HG02870 (cell line): Measurements from ENCODE around the gene TCP1.
"Not testable (repeated sequence)": the region's sequence is repeated elsewhere in the genome, so short reads cannot be mapped to it uniquely, and the experiment has no call there.

Source experiments
- ATAC-seq: cut with Tn5 transposase; IDR thresholded peaks from one replicate; pipeline ENCODE4 v1.9.1; 2021; ENCODE audit warnings: mild to moderate bottlenecking, moderate library complexity; ENCODE audit not compliant: unreplicated experiment

The TCP1 gene

DNA sequence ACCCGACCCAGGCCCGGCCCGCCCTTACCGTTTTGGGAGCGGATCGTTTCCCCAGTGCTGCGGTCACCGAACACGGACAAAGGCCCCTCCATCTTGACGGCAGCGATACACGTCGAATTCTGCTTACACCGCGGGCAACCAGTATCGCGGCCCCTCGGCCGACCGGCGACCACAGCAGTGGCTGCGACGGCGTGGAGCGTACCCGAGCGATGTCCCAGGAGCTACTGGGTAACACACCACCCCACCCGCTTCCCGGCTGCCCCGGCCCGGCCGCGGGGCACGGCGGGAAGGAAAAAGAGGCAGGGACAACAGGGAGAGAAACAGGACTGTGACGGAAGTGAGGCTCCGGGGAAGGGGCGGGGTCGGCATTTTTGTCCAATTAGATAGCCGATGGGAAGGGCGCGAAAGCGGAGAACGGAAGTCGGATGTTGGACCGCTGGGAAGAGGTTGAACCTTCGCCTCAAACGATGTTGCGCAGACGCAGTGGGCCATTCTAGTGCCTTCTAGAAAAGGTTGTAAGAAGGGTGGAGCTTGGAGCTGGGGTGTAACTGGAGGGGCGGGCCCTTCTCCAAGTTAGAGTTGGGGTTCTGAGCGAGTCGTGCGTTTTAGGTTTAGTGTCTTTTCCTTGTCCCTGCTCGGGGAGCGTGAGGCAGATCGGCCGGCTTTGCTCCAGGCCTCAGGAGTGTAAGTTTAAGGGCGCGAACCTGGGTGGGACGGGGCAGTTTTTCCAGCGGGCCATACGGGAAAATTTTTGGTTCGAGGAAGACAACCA, at the start of gene TCP1:
TCP1 (minus strand) TSS at position 226 of the 772 bp plus-strand sequence; CDS start at position 92, 134 bp downstream.
- ATAC-seq, result peak; percentile 65

DNA sequence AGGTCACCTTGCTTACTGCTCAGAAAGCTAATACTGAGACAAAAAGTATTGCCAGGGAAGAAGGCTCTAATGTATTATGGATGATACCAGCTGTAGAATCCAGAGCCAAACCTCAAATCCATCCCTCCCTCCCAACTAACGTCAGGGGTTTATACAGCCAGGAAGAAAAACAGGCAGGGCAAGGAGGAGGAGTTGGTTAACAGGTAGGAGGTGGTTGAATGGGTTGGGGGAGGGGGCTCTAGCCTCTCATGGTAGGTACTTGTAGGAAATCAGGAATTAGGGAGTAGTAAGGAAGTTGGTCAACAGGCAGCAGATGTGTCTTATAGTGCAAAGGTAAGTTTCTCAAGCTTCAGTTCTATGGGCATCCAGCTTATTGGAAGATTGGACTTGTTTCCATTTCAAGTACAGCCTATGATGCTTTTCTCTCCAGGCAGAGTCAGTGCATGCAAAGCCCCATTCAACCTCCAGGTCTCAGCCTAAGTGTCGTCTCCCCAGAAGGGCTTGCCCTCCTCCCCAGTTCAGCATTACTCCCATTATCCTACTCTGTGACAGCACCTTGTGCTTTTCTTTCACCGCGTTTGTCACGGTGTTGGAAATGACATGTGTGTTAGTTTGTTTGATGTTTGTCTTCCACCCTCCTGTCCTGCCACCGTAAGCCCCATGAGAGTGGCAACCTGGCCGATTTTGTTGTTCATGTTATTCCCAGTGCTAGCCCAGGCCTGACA, 48.8 kb upstream of the TCP1 start:
- no peak for ATAC-seq

DNA sequence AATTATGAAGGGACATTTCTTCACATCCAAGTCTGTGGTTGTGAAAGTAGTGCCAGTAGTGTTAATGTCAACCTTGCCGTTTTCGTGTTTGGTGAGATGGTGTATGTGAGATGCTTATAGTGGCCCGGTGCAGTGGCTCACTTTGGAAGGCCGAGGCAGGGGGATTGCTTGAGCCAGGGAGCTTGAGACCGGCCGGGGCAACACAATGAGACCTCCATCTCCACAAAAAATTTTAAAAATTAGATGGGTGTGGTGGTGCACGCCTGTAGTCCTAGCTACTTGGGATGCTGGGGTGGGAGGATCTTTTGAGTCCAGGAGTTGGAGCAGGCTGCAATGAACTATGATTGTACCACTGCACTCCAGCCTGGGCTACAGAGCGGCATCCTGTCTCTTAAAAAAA, 48.1 kb upstream of the TCP1 start:
- no peak for ATAC-seq

DNA sequence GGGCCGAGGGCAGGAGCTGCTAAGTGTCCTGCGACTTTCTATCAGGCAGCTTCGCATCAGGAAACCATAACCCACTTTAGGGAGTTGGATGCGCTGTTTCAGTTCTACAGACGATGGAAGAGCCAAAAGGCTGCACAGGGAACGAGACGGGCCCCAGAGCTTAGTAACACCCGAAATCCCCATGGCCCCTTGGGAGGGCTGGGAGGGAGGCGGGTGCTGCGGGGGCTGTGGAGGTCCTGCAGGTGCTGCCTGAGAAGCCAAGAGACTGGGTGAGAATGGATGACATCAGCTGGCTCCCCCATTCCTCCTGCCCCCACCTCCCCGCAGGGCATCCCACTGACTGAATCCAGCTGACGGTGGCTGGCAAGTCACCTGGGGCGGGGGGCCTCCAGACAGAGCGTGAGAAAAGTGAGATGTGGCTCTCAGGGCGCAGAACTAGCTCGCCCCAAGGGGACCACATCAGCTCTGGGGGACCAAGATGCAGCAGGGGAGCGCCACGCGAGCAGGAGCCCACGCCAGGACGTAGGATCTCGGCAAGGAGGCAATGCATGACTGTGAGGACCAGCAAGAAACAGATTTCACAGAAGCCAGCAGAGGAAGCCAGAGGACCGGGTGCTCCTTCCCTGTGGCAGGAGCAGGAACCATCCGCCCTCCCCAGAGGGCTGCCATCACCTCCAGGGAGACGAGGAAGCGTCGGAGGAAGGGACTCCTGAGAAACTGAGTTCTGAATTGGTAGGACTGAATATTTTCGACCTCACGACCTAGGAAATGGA, 47.5 kb upstream of the TCP1 start:
- ATAC-seq, result no peak

DNA sequence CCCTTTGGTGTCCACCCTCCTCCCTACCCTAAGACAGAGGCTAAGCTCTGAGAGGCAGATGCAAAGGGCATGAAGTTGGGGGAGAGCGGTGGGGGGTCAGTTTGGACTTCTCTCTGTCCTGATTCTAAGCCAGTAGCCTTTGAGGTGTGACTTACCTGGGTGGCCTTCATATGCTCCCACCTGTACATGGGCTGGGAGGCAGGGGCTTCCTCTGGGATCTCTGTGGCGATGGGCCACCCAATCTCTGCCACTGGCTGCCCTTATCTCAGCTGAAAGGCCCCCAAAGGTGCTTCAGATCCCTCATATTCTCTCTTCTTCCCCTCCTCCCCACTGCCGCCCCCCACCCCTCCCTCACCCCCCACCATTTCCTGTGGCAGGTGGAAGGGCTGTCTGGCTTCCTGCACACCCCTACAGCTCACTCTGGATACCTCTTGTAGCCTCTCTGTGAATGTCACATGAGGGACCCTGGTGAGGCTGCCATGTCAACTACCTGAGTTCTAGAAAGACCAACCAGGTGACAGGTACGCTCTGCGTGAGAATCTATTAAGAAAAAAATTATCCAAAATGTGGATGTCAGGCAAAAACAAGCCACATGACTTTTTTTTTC, 44.7 kb upstream of the TCP1 start:
- ATAC-seq, result no peak

DNA sequence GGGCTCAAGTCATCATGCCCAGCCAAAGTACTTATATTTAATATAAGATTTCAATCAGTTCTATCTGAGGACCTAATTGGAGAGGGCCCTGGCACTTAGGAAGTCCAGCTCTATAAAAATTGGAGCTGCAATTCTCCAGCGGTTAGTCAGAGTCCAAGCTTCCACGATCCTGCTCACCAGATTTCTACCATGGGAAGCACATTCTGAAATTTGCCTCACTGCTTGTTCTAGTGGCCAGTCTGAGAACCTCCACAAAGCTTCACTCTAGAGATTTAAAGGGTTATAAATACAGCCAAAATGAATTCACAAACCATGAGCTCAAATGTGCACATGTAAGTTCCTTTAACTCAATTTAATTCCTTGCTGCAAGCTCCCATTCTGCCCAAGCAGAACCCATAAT, 44.2 kb upstream of the TCP1 start:
- no peak for ATAC-seq

DNA sequence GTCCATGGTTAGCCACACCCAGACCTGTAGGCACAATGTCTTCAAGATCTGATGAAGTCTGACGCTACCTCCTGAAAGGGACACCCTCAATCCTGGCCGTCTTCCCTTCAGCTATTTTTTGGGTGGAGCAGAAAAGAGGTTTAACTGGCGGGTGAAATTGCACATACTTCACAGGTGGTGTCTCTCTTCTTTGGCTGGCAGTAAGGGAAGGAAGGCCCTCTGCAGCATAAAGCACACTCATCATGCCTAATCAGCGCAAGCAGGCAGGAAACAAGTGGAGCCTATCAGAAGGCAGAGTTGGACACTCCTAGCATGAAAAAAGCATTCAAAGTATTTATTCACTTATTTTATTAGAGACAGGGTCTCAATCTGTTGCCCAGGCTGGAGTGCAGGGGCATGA, 43.5 kb upstream of the TCP1 start:
- ATAC-seq, result no peak

DNA sequence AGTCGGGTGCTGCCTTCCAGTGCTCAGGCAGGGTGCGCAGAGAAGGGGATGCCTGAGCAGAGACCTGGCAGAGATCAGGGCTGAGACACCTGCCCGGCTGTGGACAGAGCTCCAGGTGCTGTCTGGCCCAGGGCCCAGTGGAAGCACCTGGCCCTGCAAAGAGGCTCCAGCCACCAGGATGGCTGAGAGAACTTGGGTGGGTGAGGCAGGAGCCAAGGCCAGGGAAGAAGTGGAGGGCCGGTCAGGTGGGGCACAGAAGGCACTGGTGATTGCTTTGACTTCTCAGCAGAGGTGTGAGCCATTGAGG, 41.9 kb upstream of the TCP1 start:
- ATAC-seq, result no peak

DNA sequence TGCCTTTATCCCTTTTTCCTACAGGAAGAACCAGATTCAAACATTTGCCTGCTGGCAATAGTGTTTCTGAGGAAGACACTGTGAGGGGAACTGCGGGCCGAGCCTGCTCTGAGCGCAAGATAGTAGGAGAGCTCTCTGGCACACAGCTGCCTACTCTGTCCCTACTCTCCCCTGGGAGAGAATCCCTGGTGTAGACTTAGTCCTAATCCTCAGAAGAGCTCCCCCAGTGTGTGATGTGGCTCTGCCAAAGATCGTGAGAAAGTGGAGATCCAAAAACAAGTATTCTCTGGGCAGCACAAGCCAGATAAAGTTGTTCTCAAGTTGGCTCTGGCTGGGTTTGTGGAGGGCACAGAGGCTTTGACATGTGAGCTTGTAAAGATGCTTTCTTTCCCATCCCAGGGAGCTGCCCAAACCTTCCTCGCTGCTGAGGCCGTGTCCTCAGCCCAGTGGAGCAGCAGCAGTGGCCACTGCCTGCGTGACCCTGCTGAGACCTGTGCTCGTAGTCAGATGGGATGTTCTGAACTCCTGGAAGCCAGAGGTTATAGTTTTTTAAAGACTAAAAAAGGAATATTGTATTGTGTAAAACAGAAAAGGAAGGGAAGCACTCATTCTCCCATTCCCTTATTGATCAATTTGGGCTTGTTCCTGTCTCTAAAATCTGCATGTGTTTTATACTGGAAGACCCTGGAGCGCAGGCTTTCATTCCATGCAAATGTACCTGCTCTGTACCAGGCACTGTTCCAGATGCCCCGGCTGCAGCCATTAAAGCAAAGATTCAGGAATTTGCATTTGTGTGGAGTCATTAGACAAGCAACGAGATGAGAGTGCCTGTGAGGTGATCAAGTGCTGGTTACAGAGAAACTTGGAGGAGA, 41.3 kb upstream of the TCP1 start:
- ATAC-seq, result no peak

DNA sequence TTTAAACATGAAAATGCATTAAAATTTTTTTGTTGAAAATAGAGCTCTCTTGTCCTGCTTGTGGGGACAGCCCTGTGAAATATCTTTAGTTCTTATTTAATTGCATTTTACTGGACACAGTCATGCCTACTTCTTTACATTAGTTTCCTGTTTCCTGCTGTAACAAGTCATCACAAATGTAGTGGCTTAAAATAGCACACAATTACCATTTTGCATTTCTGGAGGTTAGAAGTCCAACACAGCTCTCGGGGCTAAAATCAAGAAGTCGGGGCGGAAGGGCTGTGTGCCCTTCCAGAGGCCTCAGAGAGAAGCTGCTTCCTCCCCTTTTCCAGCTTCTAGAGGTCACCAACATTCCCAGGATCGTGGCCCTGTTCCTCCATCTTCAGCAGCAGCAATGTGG, 40.1 kb upstream of the TCP1 start:
- no peak for ATAC-seq

DNA sequence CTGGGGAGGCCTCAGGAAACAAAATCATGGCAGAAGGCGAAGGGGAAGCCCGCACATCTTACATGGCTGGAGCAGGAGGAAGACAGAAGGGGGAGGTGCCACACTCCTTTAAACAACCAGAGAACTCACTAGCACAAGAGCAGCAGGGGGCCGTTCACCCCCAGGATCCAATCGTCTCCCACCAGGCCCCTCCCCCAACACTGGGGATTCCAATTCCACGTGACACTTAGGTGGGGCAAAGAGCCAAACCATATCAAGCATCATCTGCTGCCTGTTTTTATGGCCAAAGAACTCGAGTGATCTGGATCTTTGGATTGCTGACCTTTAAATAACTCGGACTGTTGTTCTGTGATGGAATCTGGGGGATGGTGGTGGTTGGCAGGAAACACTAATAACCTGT, 38.7 kb upstream of the TCP1 start:
- ATAC-seq, result no peak

DNA sequence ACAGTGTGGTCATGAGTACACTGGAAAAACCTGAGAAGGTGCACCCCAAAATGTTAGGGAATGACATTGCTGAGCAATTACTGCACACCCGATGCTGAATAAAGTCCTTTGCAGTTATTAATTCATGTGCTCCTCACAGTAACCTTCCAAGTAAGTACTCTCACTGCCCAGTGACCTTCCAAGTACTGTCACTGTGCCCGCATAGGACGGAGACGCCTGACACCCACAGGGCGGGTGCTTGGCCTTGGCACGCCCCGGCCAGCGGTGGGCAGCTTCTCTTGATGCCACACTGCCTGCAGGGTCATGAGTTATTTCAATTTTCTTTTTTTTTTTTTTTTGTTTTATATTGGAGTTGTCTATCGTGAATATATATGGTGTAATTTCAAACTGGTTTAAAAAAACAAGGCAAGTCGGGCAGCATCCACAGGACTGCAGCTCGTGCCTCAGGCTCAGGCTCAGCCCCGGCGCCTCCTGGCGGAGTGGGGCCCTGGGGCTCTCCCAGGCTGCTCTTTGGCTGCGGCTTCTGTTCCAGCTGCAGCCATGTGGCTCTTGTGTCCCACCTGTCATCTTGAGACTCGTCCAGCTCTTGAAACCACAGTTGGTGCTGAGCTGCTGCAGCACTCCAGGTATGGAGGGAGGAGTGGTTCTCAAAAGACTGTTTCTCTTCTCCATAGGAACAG, 37.7 kb upstream of the TCP1 start:
- no peak for ATAC-seq

DNA sequence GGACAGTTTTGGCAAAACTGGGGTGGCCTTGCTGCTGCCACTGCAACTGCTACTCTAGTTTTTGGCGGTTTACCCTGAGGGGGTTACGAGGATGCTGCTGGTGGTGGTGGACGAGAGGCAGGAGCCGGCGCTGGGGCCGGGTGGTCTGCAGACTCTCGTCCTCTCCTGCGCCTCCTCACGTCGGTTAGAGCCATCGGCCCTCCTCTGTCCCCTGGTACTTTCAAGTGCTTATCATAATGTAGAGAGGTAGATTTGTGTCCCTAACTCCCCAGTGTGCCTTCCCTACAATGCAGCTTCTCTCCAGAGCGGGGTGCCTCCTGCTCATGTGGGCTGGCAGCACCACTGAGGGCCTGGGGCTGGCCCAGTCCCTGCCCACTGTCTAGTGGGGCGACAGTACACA, 36.6 kb upstream of the TCP1 start:
- no peak for ATAC-seq

DNA sequence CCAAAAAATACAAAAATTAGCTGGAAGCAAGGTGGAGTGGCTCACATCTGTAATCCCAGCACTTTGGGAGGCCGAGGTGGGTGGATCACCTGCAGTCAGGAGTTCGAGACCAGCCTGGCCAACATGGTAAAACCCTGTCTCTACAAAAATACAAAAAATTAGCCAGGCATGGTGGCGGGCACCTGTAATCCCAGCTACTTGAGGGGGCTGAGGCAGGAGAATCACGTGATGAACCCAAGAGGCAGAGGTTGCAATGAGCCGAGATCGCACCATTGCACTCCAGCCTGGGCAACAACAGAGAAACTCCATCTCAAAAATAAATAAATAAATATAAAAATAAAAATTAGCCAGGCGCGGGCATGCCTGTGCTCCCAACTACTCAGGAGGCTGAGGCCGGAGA, 35.3 kb upstream of the TCP1 start:
- not testable (repeated sequence) for ATAC-seq

DNA sequence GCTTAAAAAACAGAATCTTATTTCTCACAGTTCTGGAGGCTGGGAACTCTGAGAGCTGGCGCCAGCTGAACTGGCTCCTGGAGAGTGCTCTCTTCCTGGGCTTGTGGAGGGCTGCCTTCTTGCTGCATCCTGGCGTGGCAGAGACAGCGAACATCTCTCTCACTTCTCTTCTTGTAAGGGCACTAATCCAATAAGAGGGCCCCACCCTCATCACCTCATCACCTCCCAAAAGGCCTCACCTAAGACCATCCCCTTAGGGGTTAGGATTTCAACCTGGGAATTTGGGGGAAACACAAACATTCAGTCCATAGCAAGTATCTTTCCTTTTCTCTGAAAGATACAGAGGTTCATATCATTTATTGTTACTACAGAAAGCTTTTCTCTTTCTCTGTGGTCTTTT, 34.6 kb upstream of the TCP1 start:
- ATAC-seq, result no peak

DNA sequence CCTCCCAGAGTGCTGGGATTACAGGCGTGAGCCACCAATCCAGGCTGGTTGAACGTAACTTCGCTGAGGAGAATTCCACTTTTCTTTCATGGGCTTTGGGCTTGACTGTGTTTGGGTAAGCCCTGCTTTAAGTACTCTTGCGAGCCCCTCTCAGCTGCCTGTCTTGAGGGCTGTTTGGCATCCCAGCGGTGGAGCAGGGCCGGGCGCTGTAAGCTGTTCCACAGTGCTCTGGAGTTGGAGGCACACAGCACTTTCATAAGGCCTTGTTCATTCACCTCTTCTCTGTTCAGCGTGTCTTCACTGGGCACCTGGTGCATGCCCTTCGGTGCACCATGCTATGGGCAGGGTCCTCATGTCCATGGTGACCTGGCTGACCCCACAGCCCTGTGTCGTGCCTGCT, 32.3 kb upstream of the TCP1 start:
- no peak for ATAC-seq

DNA sequence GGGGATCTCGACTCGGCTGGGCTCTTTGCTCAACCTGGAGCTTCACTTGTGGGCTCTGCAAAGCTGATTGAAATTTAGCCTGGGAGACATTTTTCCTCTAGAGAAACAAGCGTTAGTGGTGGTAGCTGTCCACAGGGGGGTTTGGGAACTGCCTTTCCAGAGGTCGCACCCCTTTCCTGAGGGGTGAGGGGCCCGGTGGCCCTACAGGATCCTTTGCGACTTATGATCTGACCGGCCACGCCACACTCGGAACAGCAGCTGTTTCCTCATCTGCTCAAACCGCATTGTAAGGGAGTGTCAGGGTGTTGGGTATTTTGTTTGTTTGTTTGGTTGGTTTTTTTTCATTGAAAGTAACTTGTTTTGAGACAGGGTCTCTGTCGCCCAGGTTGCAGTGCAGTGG, 31.7 kb upstream of the TCP1 start:
- ATAC-seq, result no peak

DNA sequence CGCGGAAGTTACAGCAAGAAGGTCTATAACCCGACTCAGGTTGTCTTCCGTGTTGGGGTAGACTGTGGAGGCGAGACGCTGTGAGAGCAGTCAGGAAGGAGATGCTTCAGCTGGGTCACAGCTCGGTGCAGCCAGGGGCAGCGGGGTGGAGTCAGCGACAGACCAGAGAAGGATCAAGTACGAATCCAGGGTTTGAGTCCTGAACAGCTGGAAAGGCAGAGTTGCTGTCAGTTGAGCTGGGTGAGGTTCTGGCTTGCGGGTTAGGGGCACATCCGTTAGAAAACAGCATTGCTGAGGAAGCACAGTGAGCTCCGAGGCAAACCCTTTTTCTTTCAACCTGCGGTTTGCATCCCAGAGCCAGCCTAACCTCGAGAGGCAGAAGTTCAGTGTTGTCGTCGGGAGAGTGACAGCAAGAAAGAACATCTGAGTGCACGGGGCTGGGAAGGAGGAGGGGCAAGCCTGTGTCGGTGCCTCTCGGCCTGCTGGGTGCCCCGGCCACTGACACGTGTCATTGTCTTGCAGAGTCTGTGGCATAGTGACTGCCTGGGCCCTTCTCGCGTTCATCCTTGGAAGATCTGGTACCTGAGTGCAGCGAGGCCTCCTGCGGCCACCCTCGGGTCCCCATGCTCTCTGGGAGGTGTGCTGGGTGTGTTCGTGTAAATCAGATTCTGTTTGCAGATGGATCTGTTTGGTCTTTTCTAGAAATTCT, 30.7 kb upstream of the TCP1 start:
- ATAC-seq, result peak; percentile 54

DNA sequence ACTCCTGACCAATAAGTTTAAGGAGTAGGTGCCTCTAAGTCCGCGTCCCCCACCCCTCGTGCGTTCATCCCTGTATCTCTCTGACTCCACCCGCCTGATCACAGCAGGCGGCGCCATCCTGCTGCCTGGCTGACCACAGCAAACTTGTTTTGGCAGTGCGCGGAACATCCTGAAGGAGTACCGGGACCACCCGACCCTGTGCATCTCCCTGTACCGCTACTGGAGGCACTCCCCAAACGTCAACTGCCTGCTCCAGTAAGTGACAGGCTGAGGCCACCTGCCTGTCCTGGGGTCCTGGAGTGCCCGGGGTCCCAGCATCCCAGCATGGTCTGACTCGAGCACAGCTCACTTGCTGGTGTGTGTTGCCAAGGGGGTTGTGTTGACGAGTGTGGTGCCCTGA, 29.7 kb upstream of the TCP1 start:
- no peak for ATAC-seq
